Smooth muscle cell of trachea (primary cell): ENCODE data around the gene MSRB3. TPM values are rescaled to one million over a fixed set of nuclear protein-coding genes. Genes with fewer than 3 reads are reported as not detected.

Source experiments
- total RNA-seq: library from RNA; depleted of rRNA; stranded (reverse); fragments of >200 nt; gene quantifications from 2 replicates; pipeline ENCODE4 v1.2.1, GENCODE V29; 2014

MSRB3 gene
- 37.1 TPM in 2 replicates for total RNA-seq

DNA sequence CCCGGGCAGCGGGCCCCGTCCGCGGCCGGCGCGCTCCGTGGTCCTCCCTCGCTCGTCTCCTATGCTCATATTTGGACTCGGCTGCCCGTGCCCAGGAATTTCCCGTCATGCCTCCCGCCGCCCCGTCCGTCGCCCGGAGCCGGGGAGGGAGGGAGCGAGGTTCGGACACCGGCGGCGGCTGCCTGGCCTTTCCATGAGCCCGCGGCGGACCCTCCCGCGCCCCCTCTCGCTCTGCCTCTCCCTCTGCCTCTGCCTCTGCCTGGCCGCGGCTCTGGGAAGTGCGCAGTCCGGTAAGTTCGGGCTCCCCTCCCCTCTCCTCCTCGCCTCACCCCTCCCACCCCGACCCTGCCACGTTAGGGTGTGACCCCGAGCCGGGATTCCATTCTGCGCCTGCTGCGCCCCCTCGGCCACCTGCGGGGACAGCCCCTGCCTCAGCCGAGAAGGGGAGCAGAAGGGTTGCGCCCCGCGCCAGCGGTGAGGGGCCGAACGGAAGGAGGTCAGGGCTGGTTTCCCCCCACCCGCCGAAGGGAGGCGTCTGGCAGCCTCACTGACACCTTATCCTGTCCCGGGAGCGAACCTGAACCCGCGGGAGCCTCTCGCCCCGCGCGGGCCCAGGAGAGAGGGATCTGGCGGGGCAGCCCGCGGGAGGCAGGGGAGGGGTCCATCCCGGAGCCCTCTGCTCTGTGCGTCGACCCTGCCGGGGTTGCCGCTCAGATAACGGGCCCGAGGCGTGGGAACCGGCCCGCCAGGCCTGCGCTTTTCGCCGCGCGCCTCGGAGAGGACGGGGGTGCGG is at the start of gene MSRB3:
Gene MSRB3, plus strand, starts transcription at position 108 of the 793 bp plus-strand sequence. CDS start 29,897 bp downstream, outside the sequence.

Other genes starting within 250 kb of the MSRB3 start
- 0.15 and 0.66 TPM in 2 replicates for gene WIF1, start 157.4 kb upstream of the MSRB3 start, total RNA-seq
- gene LEMD3, start 109.1 kb upstream of the MSRB3 start, total RNA-seq = 19.5 and 25.7 TPM in 2 replicates